ENCODE results near the gene ABCB4. TPM values are rescaled to one million over a fixed set of nuclear protein-coding genes. Genes with fewer than 3 reads are reported as not detected.
"Not testable (repeated sequence)": the region's sequence is repeated elsewhere in the genome, so short reads cannot be mapped to it uniquely, and the experiment has no call there.

ABCB4 gene
- total RNA-seq, 1 experiment from 2014 or later: 0.67 TPM

- Histone ChIP-seq H3K9ac (ENCODE audit: low read length) (no peak overlapping the region), H3K36me3 (ENCODE audit: insufficient read depth, low read length) (no peaks in the 10 kb centered on the region), H3K9me3 (ENCODE audit: low read length) (no peaks in the 10 kb centered on the region), H3K79me2 (ENCODE audit: low read length) (no peaks in the 10 kb centered on the region), H4K20me1 (ENCODE audit: insufficient read depth, low read depth, low read length) (no peaks in the 10 kb centered on the region), H2AFZ (ENCODE audit: low read length) (no peak overlapping the region), H3K4me3 (ENCODE audit: low read length) (no peak overlapping the region), H3K4me2 (ENCODE audit: low read depth, low read length, poor library complexity, severe bottlenecking) (no peak overlapping the region), H3K9me2 (replicated peaks; ENCODE audit: insufficient read depth, low read length) (no peaks in the 10 kb centered on the region), H3K27me3 (ENCODE audit: low read length) (no peaks in the 10 kb centered on the region; the same call in 1 of the 2 replicates), H3K27ac (ENCODE audit: low read length) (no peak overlapping the region), H3K4me1 (ENCODE audit: low read length) (peaks cover 18% of the 10 kb centered on the region)
- no peak for DNase-seq
Measured at GRCh38 chr7:87473192-87473591, 2.3 kb downstream of the ABCB4 start.

GRCh38 chr7:87471473-87471872 is 4.0 kb downstream of the ABCB4 start:
- Histone ChIP-seq H3K4me2 (ENCODE audit: low read depth, low read length, poor library complexity, severe bottlenecking) (no peak overlapping the region), H3K9me2 (replicated peaks; ENCODE audit: insufficient read depth, low read length) (no peaks in the 10 kb centered on the region), H3K79me2 (ENCODE audit: low read length) (no peaks in the 10 kb centered on the region), H3K27me3 (ENCODE audit: low read length) (no peaks in the 10 kb centered on the region; the same call in 1 of the 2 replicates), H3K4me1 (ENCODE audit: low read length) (peaks cover 18% of the 10 kb centered on the region), H3K27ac (ENCODE audit: low read length) (no peak overlapping the region), H3K9ac (ENCODE audit: low read length) (no peak overlapping the region), H3K4me3 (ENCODE audit: low read length) (no peak overlapping the region), H3K36me3 (ENCODE audit: insufficient read depth, low read length) (no peaks in the 10 kb centered on the region), H4K20me1 (ENCODE audit: insufficient read depth, low read depth, low read length) (no peaks in the 10 kb centered on the region), H2AFZ (ENCODE audit: low read length) (no peak overlapping the region), H3K9me3 (ENCODE audit: low read length) (no peaks in the 10 kb centered on the region)
- no peak for DNase-seq

GRCh38 chr7:87469204-87469603 is 6.3 kb downstream of the ABCB4 start:
- H3K9ac ChIP-seq (ENCODE audit: low read length); H3K4me3 ChIP-seq (ENCODE audit: low read length); H3K27me3 ChIP-seq (ENCODE audit: low read length); H2AFZ ChIP-seq (ENCODE audit: low read length); H3K9me2 ChIP-seq (replicated peaks; ENCODE audit: insufficient read depth, low read length); H3K36me3 ChIP-seq (ENCODE audit: insufficient read depth, low read length); H3K9me3 ChIP-seq (ENCODE audit: low read length); H4K20me1 ChIP-seq (ENCODE audit: insufficient read depth, low read depth, low read length); DNase-seq; H3K27ac ChIP-seq (ENCODE audit: low read length); H3K4me2 ChIP-seq (ENCODE audit: low read depth, low read length, poor library complexity, severe bottlenecking); H3K79me2 ChIP-seq (ENCODE audit: low read length); H3K4me1 ChIP-seq (ENCODE audit: low read length): not testable (repeated sequence)

GRCh38 chr7:87465534-87465880 is 10.0 kb downstream of the ABCB4 start:
- not testable (repeated sequence) for H3K4me2 ChIP-seq (ENCODE audit: low read depth, low read length, poor library complexity, severe bottlenecking); H3K4me1 ChIP-seq (ENCODE audit: low read length); H3K9ac ChIP-seq (ENCODE audit: low read length)

GRCh38 chr7:87464830-87465533 is 10.5 kb downstream of the ABCB4 start:
- not testable (repeated sequence) for H2AFZ ChIP-seq (ENCODE audit: low read length); H3K4me1 ChIP-seq (ENCODE audit: low read length); H3K79me2 ChIP-seq (ENCODE audit: low read length); H3K27me3 ChIP-seq (ENCODE audit: low read length); H3K9ac ChIP-seq (ENCODE audit: low read length); H3K4me3 ChIP-seq (ENCODE audit: low read length); H3K4me2 ChIP-seq (ENCODE audit: low read depth, low read length, poor library complexity, severe bottlenecking); H3K36me3 ChIP-seq (ENCODE audit: insufficient read depth, low read length); DNase-seq; H3K27ac ChIP-seq (ENCODE audit: low read length); H3K9me3 ChIP-seq (ENCODE audit: low read length); H4K20me1 ChIP-seq (ENCODE audit: insufficient read depth, low read depth, low read length); H3K9me2 ChIP-seq (replicated peaks; ENCODE audit: insufficient read depth, low read length)

More at GRCh38 chr7:87465534-87465880, 10.0 kb downstream of the ABCB4 start:
- not testable (repeated sequence) for H2AFZ ChIP-seq (ENCODE audit: low read length); DNase-seq; H3K9me2 ChIP-seq (replicated peaks; ENCODE audit: insufficient read depth, low read length); H4K20me1 ChIP-seq (ENCODE audit: insufficient read depth, low read depth, low read length); H3K79me2 ChIP-seq (ENCODE audit: low read length); H3K4me3 ChIP-seq (ENCODE audit: low read length); H3K27me3 ChIP-seq (ENCODE audit: low read length); H3K36me3 ChIP-seq (ENCODE audit: insufficient read depth, low read length); H3K27ac ChIP-seq (ENCODE audit: low read length); H3K9me3 ChIP-seq (ENCODE audit: low read length)

- Histone ChIP-seq H3K9ac (ENCODE audit: low read length) (no peak overlapping the region), H3K36me3 (ENCODE audit: insufficient read depth, low read length) (no peaks in the 10 kb centered on the region), H4K20me1 (ENCODE audit: insufficient read depth, low read depth, low read length) (no peaks in the 10 kb centered on the region), H3K4me3 (ENCODE audit: low read length) (no peak overlapping the region), H3K4me1 (ENCODE audit: low read length) (no peaks in the 10 kb centered on the region), H2AFZ (ENCODE audit: low read length) (no peak overlapping the region), H3K27me3 (ENCODE audit: low read length) (no peaks in the 10 kb centered on the region), H3K9me2 (replicated peaks; ENCODE audit: insufficient read depth, low read length) (no peaks in the 10 kb centered on the region), H3K27ac (ENCODE audit: low read length) (no peak overlapping the region), H3K79me2 (ENCODE audit: low read length) (no peaks in the 10 kb centered on the region), H3K4me2 (ENCODE audit: low read depth, low read length, poor library complexity, severe bottlenecking) (no peak overlapping the region), H3K9me3 (ENCODE audit: low read length) (no peaks in the 10 kb centered on the region)
- DNase-seq: no peak
Measured at GRCh38 chr7:87463982-87464381, 11.5 kb downstream of the ABCB4 start.

GRCh38 chr7:87460444-87460843 is 15.0 kb downstream of the ABCB4 start:
- not testable (repeated sequence) for DNase-seq; H3K27me3 ChIP-seq (ENCODE audit: low read length); H3K9ac ChIP-seq (ENCODE audit: low read length); H3K27ac ChIP-seq (ENCODE audit: low read length); H3K9me3 ChIP-seq (ENCODE audit: low read length); H3K4me3 ChIP-seq (ENCODE audit: low read length); H3K9me2 ChIP-seq (replicated peaks; ENCODE audit: insufficient read depth, low read length); H3K36me3 ChIP-seq (ENCODE audit: insufficient read depth, low read length); H3K4me2 ChIP-seq (ENCODE audit: low read depth, low read length, poor library complexity, severe bottlenecking); H3K4me1 ChIP-seq (ENCODE audit: low read length); H3K79me2 ChIP-seq (ENCODE audit: low read length); H2AFZ ChIP-seq (ENCODE audit: low read length); H4K20me1 ChIP-seq (ENCODE audit: insufficient read depth, low read depth, low read length)

- DNase-seq: no peak
- no peak overlapping the region for H3K9ac ChIP-seq (ENCODE audit: low read length)
- H3K4me3 ChIP-seq (ENCODE audit: low read length): no peak overlapping the region
- H3K27ac ChIP-seq (ENCODE audit: low read length): no peak overlapping the region
- no peak overlapping the region for H2AFZ ChIP-seq (ENCODE audit: low read length)
- H3K9me2 ChIP-seq (replicated peaks; ENCODE audit: insufficient read depth, low read length): no peaks in the 10 kb centered on the region
- no peaks in the 10 kb centered on the region for H3K27me3 ChIP-seq (ENCODE audit: low read length)
- no peaks in the 10 kb centered on the region for H3K36me3 ChIP-seq (ENCODE audit: insufficient read depth, low read length)
- H3K9me3 ChIP-seq (ENCODE audit: low read length): no peaks in the 10 kb centered on the region
- H3K4me2 ChIP-seq (ENCODE audit: low read depth, low read length, poor library complexity, severe bottlenecking): no peak overlapping the region
- no peaks in the 10 kb centered on the region for H3K4me1 ChIP-seq (ENCODE audit: low read length)
- H3K79me2 ChIP-seq (ENCODE audit: low read length): no peaks in the 10 kb centered on the region
- no peaks in the 10 kb centered on the region for H4K20me1 ChIP-seq (ENCODE audit: insufficient read depth, low read depth, low read length)
Measured at GRCh38 chr7:87459941-87460340, 15.5 kb downstream of the ABCB4 start.

GRCh38 chr7:87458148-87458547 is 17.3 kb downstream of the ABCB4 start:
- Histone ChIP-seq H3K9ac (ENCODE audit: low read length) (no peak overlapping the region), H4K20me1 (ENCODE audit: insufficient read depth, low read depth, low read length) (no peaks in the 10 kb centered on the region), H2AFZ (ENCODE audit: low read length) (no peak overlapping the region), H3K36me3 (ENCODE audit: insufficient read depth, low read length) (no peaks in the 10 kb centered on the region), H3K9me3 (ENCODE audit: low read length) (no peaks in the 10 kb centered on the region), H3K27me3 (ENCODE audit: low read length) (no peaks in the 10 kb centered on the region), H3K4me3 (ENCODE audit: low read length) (no peak overlapping the region), H3K4me2 (ENCODE audit: low read depth, low read length, poor library complexity, severe bottlenecking) (no peak overlapping the region), H3K9me2 (replicated peaks; ENCODE audit: insufficient read depth, low read length) (no peaks in the 10 kb centered on the region), H3K79me2 (ENCODE audit: low read length) (no peaks in the 10 kb centered on the region), H3K4me1 (ENCODE audit: low read length) (no peaks in the 10 kb centered on the region), H3K27ac (ENCODE audit: low read length) (no peak overlapping the region)
- no peak for DNase-seq
